Ovary (tissue), 3 donors: ENCODE results near the gene PPM1H.

ENCODE experiments used
- EP300 ChIP-seq: sonication (generic); formaldehyde crosslinking; IDR thresholded peaks from one replicate; pipeline ENCODE4 v1.6.1; 2017; ENCODE audit warnings: antibody characterized with exemption
- POLR2A ChIP-seq: fragments of 450-650 bp; IDR thresholded peaks from one replicate; pipeline ENCODE4 v1.6.1; 2017; ENCODE audit warnings: antibody characterized with exemption, mild to moderate bottlenecking, moderate library complexity
- TF ChIP-seq, protein P1 (sequence below), 3 donors: fragments of 450-650 bp in 2 of 3; fragments of 200-600 bp in 1 of 3; IDR thresholded peaks; one replicate each; pipeline versions ENCODE4 v1.5.1 to v1.8.0; 2016 to 2022; ENCODE audit warnings: antibody characterized with exemption in 3 of 3, mild to moderate bottlenecking in 1 of 3
- donor health status: DM: no; HTN: no; CAD: no.

DNA sequence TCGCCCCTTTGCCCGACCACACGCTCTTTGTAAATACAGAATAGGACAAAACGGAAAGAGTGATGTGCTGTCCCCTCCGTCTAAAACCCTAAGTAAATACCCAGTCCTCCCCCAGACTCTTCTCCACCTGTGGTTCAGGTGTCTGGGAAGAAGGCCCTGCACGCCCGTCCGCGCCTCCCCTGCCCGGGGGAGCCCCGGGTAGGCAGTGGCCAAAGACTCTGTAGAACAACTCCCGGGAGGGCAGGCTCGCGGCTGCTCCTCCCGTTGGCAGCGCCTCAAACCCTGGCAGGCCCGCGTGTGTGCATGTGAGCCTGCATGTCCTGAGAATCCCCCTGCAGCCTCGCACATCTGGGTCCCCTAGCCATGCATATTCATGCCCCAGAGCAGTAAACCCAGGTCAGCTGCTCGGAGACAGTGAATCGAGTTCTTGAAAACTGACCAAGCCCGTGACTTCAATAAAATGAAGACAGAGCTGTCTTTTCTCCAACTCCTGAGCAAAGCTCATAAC, 302.5 kb downstream of the PPM1H start:
- TF ChIP-seq, protein P1, sequence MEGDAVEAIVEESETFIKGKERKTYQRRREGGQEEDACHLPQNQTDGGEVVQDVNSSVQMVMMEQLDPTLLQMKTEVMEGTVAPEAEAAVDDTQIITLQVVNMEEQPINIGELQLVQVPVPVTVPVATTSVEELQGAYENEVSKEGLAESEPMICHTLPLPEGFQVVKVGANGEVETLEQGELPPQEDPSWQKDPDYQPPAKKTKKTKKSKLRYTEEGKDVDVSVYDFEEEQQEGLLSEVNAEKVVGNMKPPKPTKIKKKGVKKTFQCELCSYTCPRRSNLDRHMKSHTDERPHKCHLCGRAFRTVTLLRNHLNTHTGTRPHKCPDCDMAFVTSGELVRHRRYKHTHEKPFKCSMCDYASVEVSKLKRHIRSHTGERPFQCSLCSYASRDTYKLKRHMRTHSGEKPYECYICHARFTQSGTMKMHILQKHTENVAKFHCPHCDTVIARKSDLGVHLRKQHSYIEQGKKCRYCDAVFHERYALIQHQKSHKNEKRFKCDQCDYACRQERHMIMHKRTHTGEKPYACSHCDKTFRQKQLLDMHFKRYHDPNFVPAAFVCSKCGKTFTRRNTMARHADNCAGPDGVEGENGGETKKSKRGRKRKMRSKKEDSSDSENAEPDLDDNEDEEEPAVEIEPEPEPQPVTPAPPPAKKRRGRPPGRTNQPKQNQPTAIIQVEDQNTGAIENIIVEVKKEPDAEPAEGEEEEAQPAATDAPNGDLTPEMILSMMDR (IDR thresholded peaks at IDR 0.05): no peak
- TF ChIP-seq POLR2A: no peak
- no peak for TF ChIP-seq EP300
